Panc1 (cell line): ENCODE data around the gene TXK. TPM values are rescaled to one million over a fixed set of nuclear protein-coding genes. Genes with fewer than 3 reads are reported as not detected.

Experiments
- ATAC-seq: fragments of 200-7000 bp; cut with Tn5 transposase; 2 replicates; pipeline ENCODE4 v1.9.1; 2020; ENCODE audit warnings: mild to moderate bottlenecking, moderate library complexity
- BruUV-seq: library from RNA; stranded (reverse); fragments of 400-500 nt; replicated peaks from 2 replicates; lab custom pipeline; 2021; lab: Mats Ljungman, UMichigan
- CTCF ChIA-PET: fragments of 300-600 bp; sonication (Branson Sonifier 250); formaldehyde crosslinking; loops from one replicate; lab custom pipeline; 2022; ENCODE audit warnings: antibody characterized with exemption; lab: Charles Lee
- POLR2A ChIA-PET: fragments of 300-600 bp; sonication (Branson Sonifier 250); formaldehyde crosslinking; loops from one replicate; lab custom pipeline; 2022; ENCODE audit warnings: antibody characterized with exemption; lab: Charles Lee
- DNase-seq: peaks from one replicate; pipeline ENCODE4 v3.0.0-alpha.2; 2010; ENCODE audit warnings: low read depth, low spot score
- H3K27ac ChIP-seq: 2 replicates; pipeline ENCODE4 v1.5.1; 2011; ENCODE audit warnings: mild to moderate bottlenecking, low read length, inconsistent platforms
- H3K27me3 ChIP-seq: fragments of 200-500 bp; sonication (Bioruptor generic); 2 replicates; pipeline ENCODE4 v1.6.0; 2014; ENCODE audit warnings: low read length, inconsistent platforms; ENCODE audit not compliant: control insufficient read depth, insufficient read depth
- H3K36me3 ChIP-seq: fragments of 200-500 bp; sonication (Bioruptor generic); 2 replicates; pipeline ENCODE4 v1.5.1; 2014; ENCODE audit warnings: inconsistent platforms, mild to moderate bottlenecking, low read length, moderate library complexity; ENCODE audit not compliant: control insufficient read depth, insufficient read depth
- H3K4me1 ChIP-seq: 2 replicates; pipeline ENCODE4 v1.5.1; 2011; ENCODE audit warnings: inconsistent platforms, mild to moderate bottlenecking, low read length, moderate library complexity; ENCODE audit not compliant: control insufficient read depth, insufficient read depth
- H3K4me3 ChIP-seq, 2 experiments: 2 replicates each; pipeline ENCODE4 v1.5.1; 2011 to 2012; ENCODE audit warnings: low read depth in 2 of 2, low read length in 2 of 2, mild to moderate bottlenecking in 2 of 2, inconsistent platforms in 1 of 2, moderate library complexity in 1 of 2
- H3K9me3 ChIP-seq: fragments of 200-500 bp; sonication (Bioruptor generic); 2 replicates; pipeline ENCODE4 v1.5.1; 2014; ENCODE audit warnings: low read depth, mild to moderate bottlenecking, inconsistent platforms, low read length, moderate library complexity; ENCODE audit not compliant: control insufficient read depth, insufficient read depth
- POLR2AphosphoS5 ChIP-seq: IDR thresholded peaks from 2 replicates; pipeline ENCODE4 v1.6.1; 2012; ENCODE audit warnings: mild to moderate bottlenecking, low read depth, low read length, moderate library complexity
- SIN3A ChIP-seq: IDR thresholded peaks from 2 replicates; pipeline ENCODE4 v1.6.1; 2012; ENCODE audit warnings: low read depth, mild to moderate bottlenecking, low read length, moderate library complexity, borderline replicate concordance; ENCODE audit not compliant: insufficient read depth
- TCF7L2 ChIP-seq: IDR thresholded peaks from 2 replicates; pipeline ENCODE4 v1.6.1; 2011; ENCODE audit warnings: mild to moderate bottlenecking, low read depth, low read length, inconsistent platforms
- in situ Hi-C: cut with HindIII; loops from 2 replicates; pipeline ENCODE4 v1.10.0; 2016; ENCODE audit warnings: low sequenced_read_pairs, low pct_unique_long_range_greater_than_20kb
- intact Hi-C: fragments of 100-400 bp; cut with micrococcal nuclease; formaldehyde crosslinking; loops from one replicate; pipeline ENCODE4 v1.10.0; 2022; ENCODE audit not compliant: unreplicated experiment
- total RNA-seq: library from RNA; stranded (reverse); gene quantifications from one replicate; pipeline ENCODE4 v1.2.1, GENCODE V29; 2021; ENCODE audit not compliant: unreplicated experiment
- TF ChIP-seq, protein P1 (sequence below), 2 experiments: IDR thresholded peaks; 2 replicates each; pipeline ENCODE4 v1.6.1; 2011 to 2012; ENCODE audit warnings: low read depth in 2 of 2, control low read depth in 1 of 2, low read length in 1 of 2, mild to moderate bottlenecking in 1 of 2, moderate library complexity in 1 of 2; ENCODE audit not compliant: insufficient read depth in 1 of 2
- TF ChIP-seq, protein P2 (sequence below): fragments of 450-650 bp; IDR thresholded peaks from 2 replicates; pipeline ENCODE4 v1.5.1; 2017; ENCODE audit warnings: mild to moderate bottlenecking

The TXK gene
- total RNA-seq, 1 experiment from 2014 or later = 0.26 TPM

DNA sequence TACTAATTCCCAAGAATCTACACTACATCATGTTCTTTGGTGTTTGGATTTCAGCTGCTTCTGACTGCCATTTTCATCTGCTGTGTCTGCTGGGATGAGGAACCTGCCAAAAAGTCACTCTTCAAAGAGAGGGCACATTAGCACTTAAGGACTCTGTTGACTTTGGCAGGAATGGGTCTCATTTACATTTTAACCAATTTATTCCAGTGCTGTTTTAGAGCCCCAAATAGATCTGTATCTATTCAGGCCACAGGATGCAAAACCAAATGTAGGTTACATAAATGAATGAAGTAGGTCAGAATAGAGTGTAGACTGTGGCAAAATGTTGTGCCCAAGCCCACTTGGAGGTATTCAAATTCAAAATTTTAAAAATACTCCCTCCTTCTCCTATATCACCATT, 14.4 kb downstream of the TXK start:
- Histone ChIP-seq H3K27me3 (no peaks in the 10 kb centered on the region), H3K9me3 (no peaks in the 10 kb centered on the region), H3K4me3 (no peak overlapping the region), H3K36me3 (no peaks in the 10 kb centered on the region), H3K27ac (no peak overlapping the region), H3K4me1 (no peaks in the 10 kb centered on the region)
- intact Hi-C loops (loop anchor here (10.0 kb wide), 1 partner anchor 375 kb away; the partner anchor contains the start of gene ZAR1), in situ Hi-C loops (no loop called here)
- ATAC-seq (no peak), DNase-seq (no peak)
- no TSS peak for BruUV-seq
- no peak for TF ChIP-seq SIN3A
- no peak for TF ChIP-seq POLR2AphosphoS5
- TF ChIP-seq, protein P1, sequence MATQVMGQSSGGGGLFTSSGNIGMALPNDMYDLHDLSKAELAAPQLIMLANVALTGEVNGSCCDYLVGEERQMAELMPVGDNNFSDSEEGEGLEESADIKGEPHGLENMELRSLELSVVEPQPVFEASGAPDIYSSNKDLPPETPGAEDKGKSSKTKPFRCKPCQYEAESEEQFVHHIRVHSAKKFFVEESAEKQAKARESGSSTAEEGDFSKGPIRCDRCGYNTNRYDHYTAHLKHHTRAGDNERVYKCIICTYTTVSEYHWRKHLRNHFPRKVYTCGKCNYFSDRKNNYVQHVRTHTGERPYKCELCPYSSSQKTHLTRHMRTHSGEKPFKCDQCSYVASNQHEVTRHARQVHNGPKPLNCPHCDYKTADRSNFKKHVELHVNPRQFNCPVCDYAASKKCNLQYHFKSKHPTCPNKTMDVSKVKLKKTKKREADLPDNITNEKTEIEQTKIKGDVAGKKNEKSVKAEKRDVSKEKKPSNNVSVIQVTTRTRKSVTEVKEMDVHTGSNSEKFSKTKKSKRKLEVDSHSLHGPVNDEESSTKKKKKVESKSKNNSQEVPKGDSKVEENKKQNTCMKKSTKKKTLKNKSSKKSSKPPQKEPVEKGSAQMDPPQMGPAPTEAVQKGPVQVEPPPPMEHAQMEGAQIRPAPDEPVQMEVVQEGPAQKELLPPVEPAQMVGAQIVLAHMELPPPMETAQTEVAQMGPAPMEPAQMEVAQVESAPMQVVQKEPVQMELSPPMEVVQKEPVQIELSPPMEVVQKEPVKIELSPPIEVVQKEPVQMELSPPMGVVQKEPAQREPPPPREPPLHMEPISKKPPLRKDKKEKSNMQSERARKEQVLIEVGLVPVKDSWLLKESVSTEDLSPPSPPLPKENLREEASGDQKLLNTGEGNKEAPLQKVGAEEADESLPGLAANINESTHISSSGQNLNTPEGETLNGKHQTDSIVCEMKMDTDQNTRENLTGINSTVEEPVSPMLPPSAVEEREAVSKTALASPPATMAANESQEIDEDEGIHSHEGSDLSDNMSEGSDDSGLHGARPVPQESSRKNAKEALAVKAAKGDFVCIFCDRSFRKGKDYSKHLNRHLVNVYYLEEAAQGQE (IDR thresholded peaks at IDR 0.05; ENCODE audit: insufficient read depth in 1 of 2, low read depth in 2 of 2, low read length in 1 of 2) = no peak
- TF ChIP-seq, protein P2, sequence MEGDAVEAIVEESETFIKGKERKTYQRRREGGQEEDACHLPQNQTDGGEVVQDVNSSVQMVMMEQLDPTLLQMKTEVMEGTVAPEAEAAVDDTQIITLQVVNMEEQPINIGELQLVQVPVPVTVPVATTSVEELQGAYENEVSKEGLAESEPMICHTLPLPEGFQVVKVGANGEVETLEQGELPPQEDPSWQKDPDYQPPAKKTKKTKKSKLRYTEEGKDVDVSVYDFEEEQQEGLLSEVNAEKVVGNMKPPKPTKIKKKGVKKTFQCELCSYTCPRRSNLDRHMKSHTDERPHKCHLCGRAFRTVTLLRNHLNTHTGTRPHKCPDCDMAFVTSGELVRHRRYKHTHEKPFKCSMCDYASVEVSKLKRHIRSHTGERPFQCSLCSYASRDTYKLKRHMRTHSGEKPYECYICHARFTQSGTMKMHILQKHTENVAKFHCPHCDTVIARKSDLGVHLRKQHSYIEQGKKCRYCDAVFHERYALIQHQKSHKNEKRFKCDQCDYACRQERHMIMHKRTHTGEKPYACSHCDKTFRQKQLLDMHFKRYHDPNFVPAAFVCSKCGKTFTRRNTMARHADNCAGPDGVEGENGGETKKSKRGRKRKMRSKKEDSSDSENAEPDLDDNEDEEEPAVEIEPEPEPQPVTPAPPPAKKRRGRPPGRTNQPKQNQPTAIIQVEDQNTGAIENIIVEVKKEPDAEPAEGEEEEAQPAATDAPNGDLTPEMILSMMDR = no peak
- no peak for TF ChIP-seq TCF7L2
- ChIA-PET CTCF (no interaction called here), POLR2A (no interaction called here)

DNA sequence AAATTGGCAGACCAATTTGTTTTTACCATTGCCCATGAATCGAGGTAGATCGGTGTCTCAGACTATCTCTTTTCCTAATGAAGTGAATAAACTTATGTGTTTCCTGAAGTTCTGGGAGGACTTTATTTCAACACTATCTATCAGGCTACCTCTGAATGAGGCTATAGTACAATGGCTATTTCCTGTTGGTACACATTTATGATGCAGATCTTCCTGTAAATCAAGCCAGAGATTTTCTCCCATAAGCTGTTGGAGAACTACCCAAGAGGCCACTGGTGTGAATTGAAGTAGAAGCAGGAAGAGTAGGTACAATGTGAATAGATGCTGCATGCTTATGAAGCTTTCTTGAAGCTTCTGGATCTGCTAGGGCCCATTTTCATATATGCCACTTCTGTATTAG, 16.0 kb downstream of the TXK start:
- in situ Hi-C loops = no loop called here
- no peaks in the 10 kb centered on the region for H3K27me3 ChIP-seq
- ATAC-seq (no peak), DNase-seq (no peak)
- no peak overlapping the region for H3K4me3 ChIP-seq
- ChIA-PET CTCF (no interaction called here), POLR2A (no interaction called here)
- intact Hi-C loops = no loop called here
- no peak overlapping the region for H3K27ac ChIP-seq
- no peaks in the 10 kb centered on the region for H3K36me3 ChIP-seq
- H3K9me3 ChIP-seq = no peaks in the 10 kb centered on the region
- TF ChIP-seq, protein P2 = no peak
- no peak for TF ChIP-seq SIN3A
- TF ChIP-seq POLR2AphosphoS5 = no peak
- BruUV-seq = no TSS peak
- no peaks in the 10 kb centered on the region for H3K4me1 ChIP-seq
